Central memory CD4-positive, alpha-beta T cell (primary cell): Measurements from ENCODE around the gene HVCN1.

Experiments used
- DNase-seq: peaks from one replicate; pipeline ENCODE4 v3.0.0; 2022

Gene HVCN1

GRCh38 chr12:110698171-110698902 lies 9.4 kb upstream of the HVCN1 start:
- peak; percentile 73 for DNase-seq

GRCh38 chr12:110697236-110697635 lies 8.3 kb upstream of the HVCN1 start:
- DNase-seq: no peak

- DNase-seq: no peak
Observed at GRCh38 chr12:110696283-110696682, 7.4 kb upstream of the HVCN1 start.

- DNase-seq: no peak
Observed at GRCh38 chr12:110694330-110694901, 5.5 kb upstream of the HVCN1 start.

GRCh38 chr12:110693731-110694130 lies 4.8 kb upstream of the HVCN1 start:
- no peak for DNase-seq

- no peak for DNase-seq
Observed at GRCh38 chr12:110690127-110690430, 1.2 kb upstream of the HVCN1 start.

- peak; percentile 40 for DNase-seq
Observed at GRCh38 chr12:110689281-110690126, 589 bp upstream of the HVCN1 start.

- no peak for DNase-seq
Observed at GRCh38 chr12:110687396-110688169, 1.3 kb downstream of the HVCN1 start.

- DNase-seq: no peak
Observed at GRCh38 chr12:110686294-110686903, 2.5 kb downstream of the HVCN1 start.

- no peak for DNase-seq
Observed at GRCh38 chr12:110684312-110684836, 4.5 kb downstream of the HVCN1 start.

GRCh38 chr12:110683888-110684287 lies 5.0 kb downstream of the HVCN1 start:
- DNase-seq: no peak

- DNase-seq: no peak
Observed at GRCh38 chr12:110680032-110680431, 8.9 kb downstream of the HVCN1 start.

- no peak for DNase-seq
Observed at GRCh38 chr12:110679201-110679600, 9.7 kb downstream of the HVCN1 start.

GRCh38 chr12:110677982-110678381 lies 10.9 kb downstream of the HVCN1 start:
- no peak for DNase-seq

GRCh38 chr12:110677206-110677911 lies 11.6 kb downstream of the HVCN1 start:
- DNase-seq: no peak

- DNase-seq: no peak
Observed at GRCh38 chr12:110676171-110676570, 12.7 kb downstream of the HVCN1 start.

- peak; percentile 9 for DNase-seq
Observed at GRCh38 chr12:110670161-110670701, 18.7 kb downstream of the HVCN1 start.

- DNase-seq: no peak
Observed at GRCh38 chr12:110669193-110669502, 19.8 kb downstream of the HVCN1 start.

GRCh38 chr12:110668480-110669192 lies 20.3 kb downstream of the HVCN1 start:
- DNase-seq: no peak

GRCh38 chr12:110667671-110668070 lies 21.2 kb downstream of the HVCN1 start:
- DNase-seq: no peak

GRCh38 chr12:110666892-110667291 lies 22.0 kb downstream of the HVCN1 start:
- DNase-seq: no peak
